Smooth muscle cell (in vitro differentiated cells): ENCODE measurements around the gene ICOS. TPM values are rescaled to one million over a fixed set of nuclear protein-coding genes. Genes with fewer than 3 reads are reported as not detected.

ENCODE experiments used
- DNase-seq: peaks from one replicate; lab custom pipeline; 2025; ENCODE audit not compliant: unreplicated experiment; lab: John Stamatoyannopoulos, UW
- H2AFZ ChIP-seq: fragments of 200-600 bp; sonication (generic); 2 replicates; pipeline ENCODE4 v1.6.0; 2016; ENCODE audit warnings: antibody characterized with exemption, low read depth, mild to moderate bottlenecking
- H3F3A ChIP-seq: fragments of 200-600 bp; sonication (generic); 2 replicates; pipeline ENCODE4 v1.6.0; 2017; ENCODE audit warnings: antibody characterized with exemption, low read depth
- H3K27ac ChIP-seq: fragments of 200-600 bp; sonication (generic); 2 replicates; pipeline ENCODE4 v1.5.1; 2016; ENCODE audit warnings: low read depth, mild to moderate bottlenecking
- H3K27me3 ChIP-seq: fragments of 200-600 bp; sonication (generic); 2 replicates; pipeline ENCODE4 v1.6.1; 2016; ENCODE audit warnings: low read depth, mild to moderate bottlenecking
- H3K36me3 ChIP-seq: fragments of 200-600 bp; sonication (generic); 2 replicates; pipeline ENCODE4 v1.5.1; 2016; ENCODE audit warnings: low read depth
- H3K4me1 ChIP-seq: fragments of 200-600 bp; sonication (generic); 2 replicates; pipeline ENCODE4 v1.5.1; 2016; ENCODE audit warnings: low read depth
- H3K4me2 ChIP-seq: fragments of 200-600 bp; sonication (generic); 2 replicates; pipeline ENCODE4 v1.6.0; 2016; ENCODE audit warnings: mild to moderate bottlenecking
- H3K4me3 ChIP-seq: fragments of 200-600 bp; sonication (generic); 2 replicates; pipeline ENCODE4 v1.5.1; 2016; ENCODE audit warnings: mild to moderate bottlenecking
- H3K79me2 ChIP-seq: fragments of 200-600 bp; sonication (generic); 2 replicates; pipeline ENCODE4 v1.6.0; 2016; ENCODE audit warnings: low read depth, mild to moderate bottlenecking
- H3K9ac ChIP-seq: fragments of 200-600 bp; sonication (generic); 2 replicates; pipeline ENCODE4 v1.6.0; 2016; ENCODE audit warnings: low read depth
- H3K9me3 ChIP-seq: fragments of 200-600 bp; sonication (generic); replicated peaks from 2 replicates; pipeline ENCODE4 v1.5.1; 2016; ENCODE audit warnings: low read depth
- H4K20me1 ChIP-seq: fragments of 200-600 bp; sonication (generic); 2 replicates; pipeline ENCODE4 v1.6.0; 2016; ENCODE audit warnings: low read depth
- WGBS: methylation state at CpG from one replicate; pipeline ENCODE4 v1.1.7; 2016; ENCODE audit warnings: low lambda C conversion rate; 5-methylcytosine and 5-hydroxymethylcytosine counted together
- polyA plus RNA-seq: library from polyadenylated mRNA; unstranded; fragments of >200 nt; fragmentation: Nextera tagmentation; extraction: Ambion mirVana; gene quantifications from 2 replicates; pipeline ENCODE4 v1.2.1, GENCODE V29; 2016
- total RNA-seq: library from RNA; depleted of rRNA; stranded (reverse); fragments of >200 nt; gene quantifications from 2 replicates; pipeline ENCODE4 v1.2.3, GENCODE V29; 2014
- TF ChIP-seq, protein P1 (sequence below): fragments of 200-600 bp; sonication (generic); IDR thresholded peaks from 2 replicates; pipeline ENCODE4 v1.5.1; 2017; ENCODE audit warnings: borderline replicate concordance, mild to moderate bottlenecking, antibody characterized with exemption; ENCODE audit not compliant: insufficient read depth, poor library complexity, severe bottlenecking

ICOS gene
- total and polyA plus RNA-seq, 2 experiments from 2014 or later, result not detected

DNA sequence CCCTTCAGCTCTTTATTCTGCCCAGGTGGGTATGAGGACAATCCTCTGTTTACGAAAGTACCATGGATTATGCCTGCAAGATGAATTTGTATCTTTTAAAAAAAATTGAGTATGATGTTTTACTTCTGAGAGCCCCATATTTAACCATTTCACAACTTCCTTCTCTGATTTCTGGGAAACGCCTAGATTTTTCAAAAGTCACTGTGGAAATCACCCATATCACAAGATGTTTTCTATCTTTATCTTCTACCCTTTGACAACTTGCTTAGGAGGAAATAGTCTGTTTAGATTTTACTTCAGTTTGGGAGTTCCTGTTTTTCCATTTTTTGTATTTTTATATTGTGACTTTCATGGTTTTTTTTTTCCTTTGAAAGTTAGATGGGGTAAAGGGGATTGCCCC is 53.0 kb downstream of the ICOS start:
- Histone ChIP-seq H3K27me3 (no peaks in the 10 kb centered on the region), H3K27ac (no peak overlapping the region), H3K79me2 (no peaks in the 10 kb centered on the region), H3K4me1 (no peaks in the 10 kb centered on the region), H3K4me2 (no peak overlapping the region), H2AFZ (no peak overlapping the region), H3K36me3 (no peaks in the 10 kb centered on the region), H3K9me3 (no peaks in the 10 kb centered on the region), H3K9ac (no peak overlapping the region), H3F3A (no peaks in the 10 kb centered on the region), H3K4me3 (no peak overlapping the region), H4K20me1 (no peaks in the 10 kb centered on the region)
- TF ChIP-seq, protein P1, sequence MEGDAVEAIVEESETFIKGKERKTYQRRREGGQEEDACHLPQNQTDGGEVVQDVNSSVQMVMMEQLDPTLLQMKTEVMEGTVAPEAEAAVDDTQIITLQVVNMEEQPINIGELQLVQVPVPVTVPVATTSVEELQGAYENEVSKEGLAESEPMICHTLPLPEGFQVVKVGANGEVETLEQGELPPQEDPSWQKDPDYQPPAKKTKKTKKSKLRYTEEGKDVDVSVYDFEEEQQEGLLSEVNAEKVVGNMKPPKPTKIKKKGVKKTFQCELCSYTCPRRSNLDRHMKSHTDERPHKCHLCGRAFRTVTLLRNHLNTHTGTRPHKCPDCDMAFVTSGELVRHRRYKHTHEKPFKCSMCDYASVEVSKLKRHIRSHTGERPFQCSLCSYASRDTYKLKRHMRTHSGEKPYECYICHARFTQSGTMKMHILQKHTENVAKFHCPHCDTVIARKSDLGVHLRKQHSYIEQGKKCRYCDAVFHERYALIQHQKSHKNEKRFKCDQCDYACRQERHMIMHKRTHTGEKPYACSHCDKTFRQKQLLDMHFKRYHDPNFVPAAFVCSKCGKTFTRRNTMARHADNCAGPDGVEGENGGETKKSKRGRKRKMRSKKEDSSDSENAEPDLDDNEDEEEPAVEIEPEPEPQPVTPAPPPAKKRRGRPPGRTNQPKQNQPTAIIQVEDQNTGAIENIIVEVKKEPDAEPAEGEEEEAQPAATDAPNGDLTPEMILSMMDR, result no peak
- no peak for DNase-seq
- 83% methylated on average over 2 of the region's 2 CpGs for WGBS

DNA sequence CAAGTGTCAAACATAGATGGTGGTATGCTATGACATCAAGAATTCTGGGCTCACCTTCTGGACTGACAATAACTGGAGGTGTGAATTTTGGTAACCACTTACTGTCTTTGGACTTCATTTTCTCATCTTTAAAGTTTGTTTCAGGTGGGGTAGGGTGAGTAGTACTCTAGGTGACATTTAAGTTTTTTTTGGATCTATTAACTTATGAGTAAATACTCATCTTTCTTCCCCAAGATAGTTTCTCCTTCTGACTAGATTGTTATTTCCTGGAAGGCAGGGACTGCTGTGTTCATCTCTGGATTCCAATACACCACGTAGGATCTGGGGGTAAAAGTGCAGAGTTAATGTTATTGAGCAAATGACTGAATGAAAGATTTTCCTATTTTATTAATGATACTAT is 55.9 kb downstream of the ICOS start:
- H4K20me1 ChIP-seq, result no peaks in the 10 kb centered on the region
- DNase-seq, result no peak
- WGBS, result 67% methylated on average over 1 of the region's 1 CpG
- no peaks in the 10 kb centered on the region for H3K9me3 ChIP-seq
- no peak overlapping the region for H3K27ac ChIP-seq
- H3K4me3 ChIP-seq, result no peak overlapping the region
- no peaks in the 10 kb centered on the region for H3F3A ChIP-seq
- TF ChIP-seq, protein P1, result no peak
- no peaks in the 10 kb centered on the region for H3K4me1 ChIP-seq
- no peaks in the 10 kb centered on the region for H3K79me2 ChIP-seq
- no peak overlapping the region for H3K9ac ChIP-seq
- H3K27me3 ChIP-seq, result no peaks in the 10 kb centered on the region
- no peaks in the 10 kb centered on the region for H3K36me3 ChIP-seq
- no peak overlapping the region for H3K4me2 ChIP-seq
- H2AFZ ChIP-seq, result no peak overlapping the region

DNA sequence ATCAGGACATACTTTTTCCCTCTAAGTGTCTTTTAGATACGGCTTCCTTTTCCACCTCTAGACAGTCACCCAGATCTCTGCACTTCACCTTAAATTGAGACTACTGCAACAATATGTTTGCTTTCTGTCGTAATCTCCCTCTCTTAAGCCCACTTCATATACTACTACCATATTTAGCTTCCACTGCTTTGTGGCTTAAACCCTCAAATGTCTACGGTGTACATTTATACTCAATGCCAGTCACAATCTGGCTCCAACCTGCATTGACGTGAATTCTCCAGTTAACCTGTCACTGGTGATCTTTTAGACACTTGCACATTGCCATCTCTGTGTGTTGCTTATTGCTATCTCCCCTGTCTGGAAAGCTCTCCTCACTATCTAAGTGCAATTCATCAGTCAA is 56.4 kb downstream of the ICOS start:
- H3K27me3 ChIP-seq, result no peaks in the 10 kb centered on the region
- no peaks in the 10 kb centered on the region for H3K36me3 ChIP-seq
- no peaks in the 10 kb centered on the region for H4K20me1 ChIP-seq
- no peak for DNase-seq
- H3K9me3 ChIP-seq, result no peaks in the 10 kb centered on the region
- H3F3A ChIP-seq, result no peaks in the 10 kb centered on the region
- no peak overlapping the region for H3K9ac ChIP-seq
- no peak overlapping the region for H2AFZ ChIP-seq
- H3K4me3 ChIP-seq, result no peak overlapping the region
- H3K79me2 ChIP-seq, result no peaks in the 10 kb centered on the region
- no peaks in the 10 kb centered on the region for H3K4me1 ChIP-seq
- H3K27ac ChIP-seq, result no peak overlapping the region
- WGBS, result 93% methylated on average over 4 of the region's 4 CpGs
- TF ChIP-seq, protein P1, result no peak
- H3K4me2 ChIP-seq, result no peak overlapping the region

DNA sequence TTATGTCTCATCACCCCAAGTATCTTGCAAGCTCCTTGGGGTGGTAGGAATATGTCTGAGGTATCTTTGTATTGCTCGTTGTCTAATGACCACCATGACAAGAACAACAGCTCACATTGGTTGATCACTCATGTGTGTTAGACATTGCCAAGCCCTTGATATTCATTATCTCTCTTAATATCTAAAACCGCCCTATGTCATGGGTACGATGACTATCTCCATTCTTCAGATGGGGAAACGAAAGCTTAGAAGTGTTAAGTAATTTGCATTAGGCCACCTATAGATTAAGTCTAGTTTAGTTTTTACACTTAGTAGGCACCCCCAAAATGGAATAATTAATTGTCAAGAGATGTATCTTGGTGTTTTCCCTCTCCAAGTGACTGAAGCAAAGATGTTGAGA is 57.0 kb downstream of the ICOS start:
- no peak overlapping the region for H2AFZ ChIP-seq
- no peak overlapping the region for H3K9ac ChIP-seq
- no peaks in the 10 kb centered on the region for H3K4me1 ChIP-seq
- H3F3A ChIP-seq, result no peaks in the 10 kb centered on the region
- no peaks in the 10 kb centered on the region for H4K20me1 ChIP-seq
- no peak overlapping the region for H3K27ac ChIP-seq
- H3K4me3 ChIP-seq, result no peak overlapping the region
- 97% methylated on average over 4 of the region's 4 CpGs for WGBS
- no peaks in the 10 kb centered on the region for H3K79me2 ChIP-seq
- H3K9me3 ChIP-seq, result no peaks in the 10 kb centered on the region
- H3K4me2 ChIP-seq, result no peak overlapping the region
- no peaks in the 10 kb centered on the region for H3K27me3 ChIP-seq
- no peaks in the 10 kb centered on the region for H3K36me3 ChIP-seq
- no peak for DNase-seq
- TF ChIP-seq, protein P1, result no peak
